ENCODE results near the gene ANKRD37. TPM values are rescaled to one million over a fixed set of nuclear protein-coding genes. Genes with fewer than 3 reads are reported as not detected.

The ANKRD37 gene
- total and polyA plus RNA-seq, 8 donors: 5.2 to 25.3 (median 14.9) TPM

- DNase-seq (no peak), ATAC-seq (peak; percentile 56)
- Histone ChIP-seq H3K9me3 (no peaks in the 10 kb centered on the region), H3K27ac (peak overlapping the region in 1 of 2 donors; percentile 55), H3K27me3 (peaks cover 0 to 14% of the 10 kb centered on the region in 2 donors), H3K4me3 (no peak overlapping the region), H3K4me1 (peaks cover 0 to 11% of the 10 kb centered on the region in 2 donors), H3K36me3 (peaks cover 0 to under 1% of the 10 kb centered on the region in 2 donors)
- TF ChIP-seq CTCF (IDR thresholded peaks at IDR 0.05): no peak
- intact Hi-C loops (cut with DNase I): no loop called here
Measured at GRCh38 chr4:185383451-185383850, 13.2 kb upstream of the ANKRD37 start.

DNA sequence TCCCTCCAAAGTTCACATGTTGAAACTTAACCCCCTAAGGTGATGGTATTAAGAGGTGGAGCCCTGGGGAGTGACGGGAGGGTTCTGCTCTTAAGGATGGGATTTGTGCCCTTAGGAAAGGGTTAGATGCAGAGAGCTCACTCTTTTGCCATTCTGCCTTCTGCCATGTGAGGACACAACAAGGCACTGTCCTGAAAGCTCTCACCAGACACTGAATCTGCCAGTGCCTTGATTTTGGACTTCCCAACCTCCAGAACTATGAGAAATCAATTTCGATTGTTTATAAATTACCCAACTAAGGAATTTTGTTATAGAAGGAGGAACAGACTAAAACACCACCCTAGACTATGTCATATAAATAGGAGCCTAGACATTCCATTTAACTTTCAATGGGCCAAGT, 12.6 kb upstream of the ANKRD37 start:
- H3K9me3 ChIP-seq: no peaks in the 10 kb centered on the region
- TF ChIP-seq CTCF (IDR thresholded peaks at IDR 0.05): no peak
- H3K4me1 ChIP-seq: peaks cover 0 to 11% of the 10 kb centered on the region in 2 donors
- intact Hi-C loops (cut with DNase I): no loop called here
- no peaks in the 10 kb centered on the region for H3K36me3 ChIP-seq
- DNase-seq (no peak), ATAC-seq (no peak)
- peak overlapping the region; percentile 53 to 55 for H3K27ac ChIP-seq
- H3K4me3 ChIP-seq: no peak overlapping the region
- peaks cover 0 to 14% of the 10 kb centered on the region in 2 donors for H3K27me3 ChIP-seq

DNA sequence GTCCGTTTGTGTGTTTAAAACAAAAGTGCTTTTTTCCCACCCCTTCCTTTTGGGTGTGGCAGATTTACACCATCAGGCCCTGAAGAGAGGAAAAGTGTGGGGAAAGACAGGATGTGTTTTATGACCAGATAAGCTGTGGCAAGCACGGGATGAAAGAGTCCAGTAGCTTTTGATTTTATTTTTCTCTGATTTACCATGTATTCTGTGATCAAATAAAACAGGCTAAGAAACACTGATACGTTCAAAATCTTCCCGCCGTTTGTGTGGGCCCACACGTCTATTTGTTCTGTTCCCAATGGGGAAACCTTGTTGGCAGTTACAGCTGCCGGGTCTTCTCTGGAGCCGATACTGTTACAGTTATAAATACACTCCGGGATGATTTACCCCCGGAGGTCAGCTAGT, 11.7 kb upstream of the ANKRD37 start:
- Histone ChIP-seq H3K27me3 (peaks cover 0 to 14% of the 10 kb centered on the region in 2 donors), H3K9me3 (no peaks in the 10 kb centered on the region), H3K4me1 (peaks cover 0 to 11% of the 10 kb centered on the region in 2 donors), H3K4me3 (no peak overlapping the region), H3K27ac (peak overlapping the region in 1 of 2 donors; percentile 53), H3K36me3 (no peaks in the 10 kb centered on the region)
- no peak for TF ChIP-seq CTCF (IDR thresholded peaks at IDR 0.05)
- peak in 1 of 4 donors; percentile 38 for DNase-seq
- no peak for ATAC-seq
- intact Hi-C loops (cut with DNase I): no loop called here

GRCh38 chr4:185387957-185388356, 8.7 kb upstream of the ANKRD37 start:
- no peak for ATAC-seq
- intact Hi-C loops (cut with DNase I): no loop called here
- TF ChIP-seq CTCF (IDR thresholded peaks at IDR 0.05): no peak

GRCh38 chr4:185390941-185391340, 5.7 kb upstream of the ANKRD37 start:
- Histone ChIP-seq H3K9me3 (no peaks in the 10 kb centered on the region), H3K4me1 (peaks cover 0 to 11% of the 10 kb centered on the region in 2 donors), H3K27me3 (no peaks in the 10 kb centered on the region), H3K27ac (no peak overlapping the region), H3K4me3 (no peak overlapping the region), H3K36me3 (no peaks in the 10 kb centered on the region)
- intact Hi-C loops (cut with DNase I): loop anchor here in 1 of 2 donors (10.0 kb wide), 1 partner anchor 176 kb away; no protein-coding TSS in a partner anchor
- DNase-seq: no peak
- no peak for ATAC-seq
- TF ChIP-seq CTCF (IDR thresholded peaks at IDR 0.05): no peak

More at GRCh38 chr4:185387957-185388356, 8.7 kb upstream of the ANKRD37 start:
- Histone ChIP-seq H3K9me3 (no peaks in the 10 kb centered on the region), H3K4me3 (no peak overlapping the region), H3K4me1 (peaks cover 0 to 5% of the 10 kb centered on the region in 2 donors), H3K27me3 (peaks cover 0 to 14% of the 10 kb centered on the region in 2 donors), H3K27ac (no peak overlapping the region), H3K36me3 (no peaks in the 10 kb centered on the region)
- no peak for DNase-seq
